ENCODE results near the gene DTNA. TPM values are rescaled to one million over a fixed set of nuclear protein-coding genes. Genes with fewer than 3 reads are reported as not detected.

The DTNA gene
- total and polyA plus RNA-seq, 2 donors (not counting 1 experiment from before 2014, with no cell fraction given), result 38.8 to 49.8 TPM

DNA sequence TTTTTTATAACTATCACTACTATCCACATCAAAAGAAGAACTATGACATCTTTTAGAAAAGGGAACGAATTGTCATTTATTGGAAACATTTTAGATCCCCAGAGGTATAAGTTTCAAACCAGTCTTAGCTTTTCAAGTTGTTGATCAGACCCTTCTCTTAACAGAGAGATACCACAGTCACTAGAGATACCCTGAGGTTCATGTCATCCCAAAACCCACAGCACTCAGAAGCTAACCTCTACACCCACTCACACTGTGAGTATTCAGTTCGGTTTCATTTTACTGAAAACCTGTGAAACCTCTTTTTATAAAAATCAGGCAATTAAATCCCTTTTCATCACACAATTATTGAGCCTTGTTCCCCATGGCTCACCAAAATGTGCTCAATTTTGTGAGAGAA is 156.2 kb downstream of the DTNA start:
- Histone ChIP-seq H4K20me1 (ENCODE audit: control insufficient read depth, extremely low read depth, insufficient read depth, low read length) (no peaks in the 10 kb centered on the region), H3K36me3 (ENCODE audit: control insufficient read depth, insufficient read depth, low read length) (no peaks in the 10 kb centered on the region), H3K9ac (ENCODE audit: insufficient read depth, low read length) (no peak overlapping the region), H3K4me3 (replicated peaks in 1 of 4; ENCODE audit: control extremely low read depth in 1 of 4, insufficient read depth in 1 of 4, low read depth in 3 of 4, low read length in 4 of 4) (no peak overlapping the region), H3K9me3 (ENCODE audit: control insufficient read depth, insufficient read depth, low read depth, low read length) (no peaks in the 10 kb centered on the region), H3K79me2 (ENCODE audit: control insufficient read depth, insufficient read depth, low read length) (no peaks in the 10 kb centered on the region), H3K4me2 (ENCODE audit: extremely low read depth, insufficient read depth, low read length) (no peak overlapping the region), H2AFZ (ENCODE audit: low read length) (no peak overlapping the region), H3K27me3 (ENCODE audit: control insufficient read depth, insufficient read depth, low read length) (no peaks in the 10 kb centered on the region), H3K4me1 (ENCODE audit: control insufficient read depth, extremely low read depth, insufficient read depth, low read length) (peaks cover 2% of the 10 kb centered on the region), H3K27ac (ENCODE audit: insufficient read depth, low read length) (no peak overlapping the region)
- TF ChIP-seq EZH2 (IDR thresholded peaks at IDR 0.05; ENCODE audit: low read length, missing control alignments), result no peak
- DNase-seq (ENCODE audit: low read depth in 2 of 2), result no peak

DNA sequence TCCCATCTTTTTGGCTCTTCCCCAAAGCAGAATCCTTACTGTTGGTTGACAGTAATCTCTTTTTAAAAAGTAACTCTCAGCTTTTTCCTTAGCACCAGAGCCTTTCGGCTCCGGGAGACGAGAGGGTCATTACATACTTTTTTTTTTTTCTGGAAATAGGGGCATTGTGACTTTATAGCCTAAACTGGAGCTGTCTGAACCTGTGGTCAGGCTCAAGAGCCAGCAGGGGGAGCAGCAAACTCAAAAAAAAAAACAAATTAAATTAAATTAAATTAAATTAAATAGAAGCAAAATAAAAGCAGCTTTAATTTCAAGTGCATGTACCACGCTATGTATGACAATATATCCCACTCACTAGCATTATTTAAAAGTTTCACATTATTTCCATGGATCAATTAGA is 156.6 kb downstream of the DTNA start:
- no peak overlapping the region for H3K9ac ChIP-seq (ENCODE audit: insufficient read depth, low read length)
- DNase-seq (ENCODE audit: low read depth in 2 of 2), result peak in 1 of 2 donors; percentile 44

DNA sequence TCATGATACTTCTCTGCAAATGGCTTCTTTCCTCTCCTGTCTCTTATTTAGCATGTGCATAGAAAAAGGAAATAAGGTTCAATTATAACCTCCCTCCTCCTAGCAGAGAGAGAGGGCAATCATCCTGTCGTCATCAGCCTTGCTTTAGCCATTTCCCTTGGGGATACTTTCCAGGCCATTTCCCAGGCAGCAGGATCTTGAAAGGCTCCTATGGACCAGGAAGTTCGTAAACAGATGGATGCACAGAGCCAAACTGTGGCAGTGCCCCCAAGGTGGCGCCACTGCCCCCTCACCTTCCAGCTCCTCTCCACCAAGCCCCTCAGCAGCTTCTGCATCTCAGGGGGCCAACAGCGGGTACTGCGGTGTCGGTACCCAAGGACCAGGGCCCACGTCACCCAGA is 157.4 kb downstream of the DTNA start:
- DNase-seq (ENCODE audit: low read depth in 2 of 2), result no peak
- Histone ChIP-seq H3K79me2 (ENCODE audit: control insufficient read depth, insufficient read depth, low read length) (no peaks in the 10 kb centered on the region), H2AFZ (ENCODE audit: low read length) (no peak overlapping the region), H3K9me3 (ENCODE audit: control insufficient read depth, insufficient read depth, low read depth, low read length) (no peaks in the 10 kb centered on the region), H3K27me3 (ENCODE audit: control insufficient read depth, insufficient read depth, low read length) (no peaks in the 10 kb centered on the region), H3K4me2 (ENCODE audit: extremely low read depth, insufficient read depth, low read length) (no peak overlapping the region), H3K36me3 (ENCODE audit: control insufficient read depth, insufficient read depth, low read length) (no peaks in the 10 kb centered on the region), H3K27ac (ENCODE audit: insufficient read depth, low read length) (no peak overlapping the region), H3K4me3 (replicated peaks in 1 of 4; ENCODE audit: control extremely low read depth in 1 of 4, insufficient read depth in 1 of 4, low read depth in 3 of 4, low read length in 4 of 4) (no peak overlapping the region), H3K9ac (ENCODE audit: insufficient read depth, low read length) (no peak overlapping the region), H3K4me1 (ENCODE audit: control insufficient read depth, extremely low read depth, insufficient read depth, low read length) (peaks cover 2% of the 10 kb centered on the region), H4K20me1 (ENCODE audit: control insufficient read depth, extremely low read depth, insufficient read depth, low read length) (no peaks in the 10 kb centered on the region)
- TF ChIP-seq, protein P1, sequence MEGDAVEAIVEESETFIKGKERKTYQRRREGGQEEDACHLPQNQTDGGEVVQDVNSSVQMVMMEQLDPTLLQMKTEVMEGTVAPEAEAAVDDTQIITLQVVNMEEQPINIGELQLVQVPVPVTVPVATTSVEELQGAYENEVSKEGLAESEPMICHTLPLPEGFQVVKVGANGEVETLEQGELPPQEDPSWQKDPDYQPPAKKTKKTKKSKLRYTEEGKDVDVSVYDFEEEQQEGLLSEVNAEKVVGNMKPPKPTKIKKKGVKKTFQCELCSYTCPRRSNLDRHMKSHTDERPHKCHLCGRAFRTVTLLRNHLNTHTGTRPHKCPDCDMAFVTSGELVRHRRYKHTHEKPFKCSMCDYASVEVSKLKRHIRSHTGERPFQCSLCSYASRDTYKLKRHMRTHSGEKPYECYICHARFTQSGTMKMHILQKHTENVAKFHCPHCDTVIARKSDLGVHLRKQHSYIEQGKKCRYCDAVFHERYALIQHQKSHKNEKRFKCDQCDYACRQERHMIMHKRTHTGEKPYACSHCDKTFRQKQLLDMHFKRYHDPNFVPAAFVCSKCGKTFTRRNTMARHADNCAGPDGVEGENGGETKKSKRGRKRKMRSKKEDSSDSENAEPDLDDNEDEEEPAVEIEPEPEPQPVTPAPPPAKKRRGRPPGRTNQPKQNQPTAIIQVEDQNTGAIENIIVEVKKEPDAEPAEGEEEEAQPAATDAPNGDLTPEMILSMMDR (conservative IDR thresholded peaks at IDR 0.05 in 1 of 2, IDR thresholded peaks at IDR 0.05 in 1 of 2; ENCODE audit: low read depth in 1 of 2, low read length in 2 of 2), result peak; percentile 19 to 32
- TF ChIP-seq EZH2 (IDR thresholded peaks at IDR 0.05; ENCODE audit: low read length, missing control alignments), result no peak

More for the DNA sequence above, 156.6 kb downstream of the DTNA start:
- H2AFZ ChIP-seq (ENCODE audit: low read length), result no peak overlapping the region
- H3K4me3 ChIP-seq (replicated peaks in 1 of 4; ENCODE audit: control extremely low read depth in 1 of 4, insufficient read depth in 1 of 4, low read depth in 3 of 4, low read length in 4 of 4), result no peak overlapping the region
- no peaks in the 10 kb centered on the region for H3K9me3 ChIP-seq (ENCODE audit: control insufficient read depth, insufficient read depth, low read depth, low read length)
- no peaks in the 10 kb centered on the region for H4K20me1 ChIP-seq (ENCODE audit: control insufficient read depth, extremely low read depth, insufficient read depth, low read length)
- H3K4me1 ChIP-seq (ENCODE audit: control insufficient read depth, extremely low read depth, insufficient read depth, low read length), result peaks cover 2% of the 10 kb centered on the region
- no peaks in the 10 kb centered on the region for H3K79me2 ChIP-seq (ENCODE audit: control insufficient read depth, insufficient read depth, low read length)
- H3K27ac ChIP-seq (ENCODE audit: insufficient read depth, low read length), result no peak overlapping the region
- H3K4me2 ChIP-seq (ENCODE audit: extremely low read depth, insufficient read depth, low read length), result no peak overlapping the region
- no peaks in the 10 kb centered on the region for H3K36me3 ChIP-seq (ENCODE audit: control insufficient read depth, insufficient read depth, low read length)
- TF ChIP-seq EZH2 (IDR thresholded peaks at IDR 0.05; ENCODE audit: low read length, missing control alignments), result no peak
- TF ChIP-seq, protein P1 (conservative IDR thresholded peaks at IDR 0.05 in 1 of 2, IDR thresholded peaks at IDR 0.05 in 1 of 2; ENCODE audit: low read depth in 1 of 2, low read length in 2 of 2), result peak; percentile 63 to 65
- no peaks in the 10 kb centered on the region for H3K27me3 ChIP-seq (ENCODE audit: control insufficient read depth, insufficient read depth, low read length)

Measured in fibroblast of lung (primary cell).